Caco-2 (cell line): ENCODE data around the gene B3GNT5. TPM values are rescaled to one million over a fixed set of nuclear protein-coding genes. Genes with fewer than 3 reads are reported as not detected.

Experiments
- BruUV-seq: library from RNA; stranded (reverse); fragments of 400-500 nt; replicated peaks from 2 replicates; lab custom pipeline; 2021; lab: Mats Ljungman, UMichigan
- CTCF ChIA-PET: fragments of 300-600 bp; sonication (Branson Sonifier 250); formaldehyde crosslinking; loops from one replicate; lab custom pipeline; 2022; ENCODE audit warnings: antibody characterized with exemption; lab: Charles Lee
- POLR2A ChIA-PET: fragments of 300-600 bp; sonication (Branson Sonifier 250); formaldehyde crosslinking; loops from one replicate; lab custom pipeline; 2022; ENCODE audit warnings: antibody characterized with exemption; lab: Charles Lee
- DNase-seq, 2 experiments: peaks; one replicate each; pipeline versions ENCODE4 v3.0.0 to v3.0.0-alpha.2; 2020 to 2022
- H3K27me3 ChIP-seq: replicated peaks from 2 replicates; pipeline ENCODE4 v1.6.0; 2011; ENCODE audit warnings: low read length; ENCODE audit not compliant: control insufficient read depth, insufficient read depth
- H3K36me3 ChIP-seq: 2 replicates; pipeline ENCODE4 v1.5.1; 2011; ENCODE audit warnings: low read length; ENCODE audit not compliant: control insufficient read depth, insufficient read depth
- H3K4me1 ChIP-seq: fragments of 250-450 bp; sonication (Bioruptor Pico); 2 replicates; pipeline ENCODE4 v1.5.1; 2020; ENCODE audit warnings: mild to moderate bottlenecking
- H3K4me3 ChIP-seq: 2 replicates; pipeline ENCODE4 v1.5.1; 2011; ENCODE audit warnings: low read depth, mild to moderate bottlenecking, control low read depth, low read length
- H3K9me3 ChIP-seq: fragments of 250-450 bp; sonication (Bioruptor Pico); 2 replicates; pipeline ENCODE4 v1.5.1; 2020; ENCODE audit warnings: mild to moderate bottlenecking, moderate library complexity
- H3K27ac Mint-ChIP-seq: one replicate; pipeline ENCODE4 v1.8.0; 2022; ENCODE audit warnings: mixed read lengths; ENCODE audit not compliant: unreplicated experiment
- H3K27me3 Mint-ChIP-seq: one replicate; pipeline ENCODE4 v1.8.0; 2022; ENCODE audit warnings: mixed read lengths; ENCODE audit not compliant: insufficient read depth, unreplicated experiment
- H3K36me3 Mint-ChIP-seq: one replicate; pipeline ENCODE4 v1.8.0; 2022; ENCODE audit warnings: mild to moderate bottlenecking, mixed read lengths; ENCODE audit not compliant: insufficient read depth, unreplicated experiment
- H3K4me1 Mint-ChIP-seq: one replicate; pipeline ENCODE4 v1.8.0; 2022; ENCODE audit warnings: low read depth, mixed read lengths; ENCODE audit not compliant: unreplicated experiment
- H3K4me3 Mint-ChIP-seq: one replicate; pipeline ENCODE4 v1.8.0; 2022; ENCODE audit warnings: mild to moderate bottlenecking, moderate library complexity, mixed read lengths; ENCODE audit not compliant: unreplicated experiment
- H3K9me3 Mint-ChIP-seq: one replicate; pipeline ENCODE4 v1.8.0; 2022; ENCODE audit warnings: mixed read lengths; ENCODE audit not compliant: unreplicated experiment
- CTCF ChIP-seq, 2 experiments: fragments of 200-600 bp in 1 of 2; IDR thresholded peaks; 1 replicate in 1 of 2; 2 replicates in 1 of 2; pipeline versions ENCODE4 v1.5.1 to v1.8.0; 2011 to 2022; ENCODE audit warnings: antibody characterized with exemption in 1 of 2, control low read depth in 1 of 2, inconsistent platforms in 1 of 2, low read depth in 1 of 2, low read length in 1 of 2, mild to moderate bottlenecking in 1 of 2, moderate library complexity in 1 of 2; ENCODE audit not compliant: insufficient read depth in 1 of 2, severe bottlenecking in 1 of 2, unreplicated experiment in 1 of 2
- intact Hi-C: fragments of 100-400 bp; cut with micrococcal nuclease; formaldehyde crosslinking; loops from one replicate; pipeline ENCODE4 v1.10.0; 2022; ENCODE audit not compliant: unreplicated experiment
- total RNA-seq: library from RNA; stranded (reverse); gene quantifications from 2 replicates; pipeline ENCODE4 v1.2.3, GENCODE V29; 2022

B3GNT5 gene
- total RNA-seq, 1 experiment from 2014 or later, result 9.4 TPM

GRCh38 chr3:183260167-183260904, 7.3 kb downstream of the B3GNT5 start:
- no peaks in the 10 kb centered on the region for H3K27me3 Mint-ChIP-seq
- Histone ChIP-seq H3K4me1 (0 out of 2 replicates have a peak, but pooled peaks cover 4% of the 10 kb centered on the region), H3K4me3 (no peak overlapping the region), H3K36me3 (no peaks in the 10 kb centered on the region; the same call in 1 of the 2 replicates), H3K27me3 (no peaks in the 10 kb centered on the region), H3K9me3 (no peaks in the 10 kb centered on the region)
- no TSS peak for BruUV-seq
- H3K27ac Mint-ChIP-seq, result no peak overlapping the region
- DNase-seq, result no peak
- POLR2A ChIA-PET, result interaction anchor here (0.7 kb wide), 1 partner anchor 25 kb away, joined by 3 read pairs; no protein-coding TSS in a partner anchor
- peaks cover 5% of the 10 kb centered on the region for H3K4me1 Mint-ChIP-seq
- H3K4me3 Mint-ChIP-seq, result no peak overlapping the region
- CTCF ChIA-PET, result interaction anchor here (1.1 kb wide), 1 partner anchor 76 kb away, joined by 3 read pairs; no protein-coding TSS in a partner anchor
- H3K9me3 Mint-ChIP-seq, result no peaks in the 10 kb centered on the region
- intact Hi-C loops, result no loop called here
- no peaks in the 10 kb centered on the region for H3K36me3 Mint-ChIP-seq
- TF ChIP-seq CTCF (IDR thresholded peaks at IDR 0.05; ENCODE audit: insufficient read depth in 1 of 2, low read depth in 1 of 2, low read length in 1 of 2, severe bottlenecking in 1 of 2, unreplicated experiment in 1 of 2), result no peak

GRCh38 chr3:183261151-183261724, 8.2 kb downstream of the B3GNT5 start:
- Mint-ChIP-seq H3K4me3 (no peak overlapping the region), H3K36me3 (no peaks in the 10 kb centered on the region), H3K27ac (no peak overlapping the region), H3K27me3 (no peaks in the 10 kb centered on the region), H3K4me1 (no peaks in the 10 kb centered on the region), H3K9me3 (no peaks in the 10 kb centered on the region)
- TF ChIP-seq CTCF (IDR thresholded peaks at IDR 0.05; ENCODE audit: insufficient read depth in 1 of 2, low read depth in 1 of 2, low read length in 1 of 2, severe bottlenecking in 1 of 2, unreplicated experiment in 1 of 2), result no peak
- ChIA-PET CTCF (no interaction called here), POLR2A (interaction anchor here (0.7 kb wide), 1 partner anchor 24 kb away, joined by 3 read pairs; no protein-coding TSS in a partner anchor)
- Histone ChIP-seq H3K9me3 (no peaks in the 10 kb centered on the region), H3K4me3 (no peak overlapping the region), H3K27me3 (no peaks in the 10 kb centered on the region), H3K4me1 (peaks cover 13% of the 10 kb centered on the region; the same call in 1 of the 2 replicates), H3K36me3 (no peaks in the 10 kb centered on the region; the same call in 1 of the 2 replicates)
- BruUV-seq, result no TSS peak
- no peak for DNase-seq
- intact Hi-C loops, result no loop called here

GRCh38 chr3:183262875-183263378, 9.9 kb downstream of the B3GNT5 start:
- CTCF ChIA-PET, result no interaction called here
- no peaks in the 10 kb centered on the region; the same call in none of the 2 replicates for H3K36me3 ChIP-seq
- H3K27ac Mint-ChIP-seq, result no peak overlapping the region

More at GRCh38 chr3:183262875-183263378, 9.9 kb downstream of the B3GNT5 start:
- no TSS peak for BruUV-seq
- Mint-ChIP-seq H3K27me3 (no peaks in the 10 kb centered on the region), H3K4me3 (no peak overlapping the region), H3K4me1 (peaks cover 4% of the 10 kb centered on the region), H3K9me3 (no peaks in the 10 kb centered on the region), H3K36me3 (no peaks in the 10 kb centered on the region)
- H3K4me1 ChIP-seq, result peaks cover 29% of the 10 kb centered on the region
- DNase-seq, result no peak
- TF ChIP-seq CTCF (IDR thresholded peaks at IDR 0.05; ENCODE audit: insufficient read depth in 1 of 2, low read depth in 1 of 2, low read length in 1 of 2, severe bottlenecking in 1 of 2, unreplicated experiment in 1 of 2), result no peak
- H3K9me3 ChIP-seq, result no peaks in the 10 kb centered on the region
- intact Hi-C loops, result no loop called here
- no peak overlapping the region for H3K4me3 ChIP-seq
- POLR2A ChIA-PET, result no interaction called here
- H3K27me3 ChIP-seq, result no peaks in the 10 kb centered on the region
